Hematopoietic multipotent progenitor cell treated with erythropoietin and hydrocortisone succinate and interleukin-3 and kit ligand, for 6 days (in vitro differentiated cells): ENCODE results near the gene COPZ1.

ENCODE experiments used
- DNase-seq: peaks from one replicate; pipeline ENCODE4 v3.0.0-alpha.2; 2015

Gene COPZ1

GRCh38 chr12:54359762-54360351 is 34.9 kb downstream of the COPZ1 start:
- DNase-seq = no peak

- peak; percentile 86 for DNase-seq
Measured at GRCh38 chr12:54360717-54361456, 36.0 kb downstream of the COPZ1 start.

GRCh38 chr12:54363047-54363446 is 38.1 kb downstream of the COPZ1 start:
- DNase-seq = no peak

GRCh38 chr12:54363618-54364017 is 38.7 kb downstream of the COPZ1 start:
- no peak for DNase-seq

GRCh38 chr12:54364413-54364812 is 39.5 kb downstream of the COPZ1 start, which contains the start of gene GPR84:
Gene GPR84 (minus strand): TSS chr12:54364486. CDS start chr12:54363851, 635 bp downstream.
- peak; percentile 60 for DNase-seq

GRCh38 chr12:54368025-54368708 is 43.2 kb downstream of the COPZ1 start:
- DNase-seq = peak; percentile 44

GRCh38 chr12:54368709-54369596 is 44.0 kb downstream of the COPZ1 start:
- DNase-seq = peak; percentile 96

- no peak for DNase-seq
Measured at GRCh38 chr12:54369597-54370131, 44.7 kb downstream of the COPZ1 start.

- DNase-seq = no peak
Measured at GRCh38 chr12:54370171-54370730, 45.3 kb downstream of the COPZ1 start.

GRCh38 chr12:54371328-54372112 is 46.6 kb downstream of the COPZ1 start:
- no peak for DNase-seq

- DNase-seq = no peak
Measured at GRCh38 chr12:54372113-54372806, 47.3 kb downstream of the COPZ1 start.

- DNase-seq = no peak
Measured at GRCh38 chr12:54373649-54374561, 49.0 kb downstream of the COPZ1 start.

- no peak for DNase-seq
Measured at GRCh38 chr12:54374562-54375258, 49.8 kb downstream of the COPZ1 start.

GRCh38 chr12:54375259-54375579 is 50.3 kb downstream of the COPZ1 start:
- DNase-seq = no peak

GRCh38 chr12:54376596-54376995 is 51.7 kb downstream of the COPZ1 start:
- DNase-seq = no peak

- DNase-seq = no peak
Measured at GRCh38 chr12:54377007-54377406, 52.1 kb downstream of the COPZ1 start.

GRCh38 chr12:54377797-54378515 is 53.0 kb downstream of the COPZ1 start:
- no peak for DNase-seq

GRCh38 chr12:54378796-54379397 is 54.0 kb downstream of the COPZ1 start:
- DNase-seq = no peak
